HT-29 (cell line): ENCODE measurements around the gene GPR62. TPM values are rescaled to one million over a fixed set of nuclear protein-coding genes. Genes with fewer than 3 reads are reported as not detected.

ENCODE experiments used
- small RNA-seq: library from RNA; depleted of rRNA; stranded (forward); fragments of <200 nt; gene quantifications from one replicate; pipeline ENCODE3, GENCODE V24; 2014
- total RNA-seq: library from RNA; depleted of rRNA; stranded (reverse); fragments of >200 nt; shearing (Covaris generic); gene quantifications from 2 replicates; pipeline ENCODE4 v1.2.3, GENCODE V29; 2014; rRNA removed

GPR62 gene
- total RNA-seq, 1 experiment from 2014 or later: not detected

Small RNAs within 50 kb of the gene (small RNA-seq; reads per million reads assigned to genes)
- not detected for gene AC115284.1

Other genes with a start within 250 kb of the GPR62 start
- 0.21 TPM in 1 of 2 replicates, not detected in the other for gene GRM2, start 248.3 kb upstream of the GPR62 start, total RNA-seq
- gene IQCF6, start 176.1 kb upstream of the GPR62 start, total RNA-seq: not detected in 2 replicates
- not detected in 2 replicates for gene IQCF2, start 93.8 kb upstream of the GPR62 start, total RNA-seq
- not detected in 2 replicates for gene IQCF5, start 79.8 kb upstream of the GPR62 start, total RNA-seq
- 1.5 TPM in 1 of 2 replicates, not detected in the other for gene IQCF1, start 52.0 kb upstream of the GPR62 start, total RNA-seq
- 84.5 and 91.7 TPM in 2 replicates for gene RRP9, start 13.5 kb upstream of the GPR62 start, total RNA-seq
- 5.8 and 6.0 TPM in 2 replicates for gene PARP3, start 13.0 kb upstream of the GPR62 start, total RNA-seq
- gene PCBP4, start 12.1 kb downstream of the GPR62 start, total RNA-seq: 17.8 and 19.3 TPM in 2 replicates
- 33.5 and 41.3 TPM in 2 replicates for gene ABHD14B, start 18.7 kb downstream of the GPR62 start, total RNA-seq
- gene ABHD14A, start 19.7 kb downstream of the GPR62 start, total RNA-seq: 11.7 and 16.0 TPM in 2 replicates
- 143 and 164 TPM in 2 replicates for gene ACY1, start 28.2 kb downstream of the GPR62 start, total RNA-seq
- 609 and 691 TPM in 2 replicates for gene RPL29, start 40.5 kb downstream of the GPR62 start, total RNA-seq
- 15.7 and 18.5 TPM in 2 replicates for gene DUSP7, start 101.2 kb downstream of the GPR62 start, total RNA-seq
- gene POC1A, start 199.0 kb downstream of the GPR62 start, total RNA-seq: 25.2 and 27.4 TPM in 2 replicates
- gene ALAS1, start 242.8 kb downstream of the GPR62 start, total RNA-seq: 31.5 and 34.4 TPM in 2 replicates